ENCODE data around the gene ARFGAP3. TPM values are rescaled to one million over a fixed set of nuclear protein-coding genes. Genes with fewer than 3 reads are reported as not detected.
A peak's percentile ranks its signal among the peaks of the same experiment; 100 is the strongest.

The ARFGAP3 gene
- polyA plus RNA-seq, 1 of the 3 experiments (the other 2 are of a cell fraction) = 12.6 TPM

DNA sequence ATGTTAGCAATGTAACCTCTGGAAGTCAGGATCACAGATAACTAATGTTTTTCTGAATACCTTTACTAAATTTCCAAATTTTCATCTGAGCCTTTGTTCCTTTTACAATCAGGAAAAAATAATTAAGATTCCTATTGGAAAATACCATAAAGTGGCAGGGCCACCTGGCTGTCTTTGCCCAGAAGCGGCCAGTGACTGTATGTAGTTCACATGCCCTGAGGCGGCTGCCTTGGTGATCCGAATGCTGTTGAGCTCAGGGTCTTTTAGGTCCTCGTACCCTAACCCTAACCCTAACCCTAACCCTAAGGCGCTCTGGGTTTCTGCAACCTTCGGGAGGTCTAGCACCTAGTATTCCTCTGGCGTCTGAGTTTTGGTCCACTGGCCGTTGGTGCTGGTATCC is 8.5 kb upstream of the ARFGAP3 start:
- CTCF ChIA-PET = interaction anchor here (2.6 kb wide), 1 partner anchor 225 kb away, joined by 7 read pairs; no protein-coding TSS in a partner anchor
- POLR2A ChIA-PET = no interaction called here

More for the DNA sequence above, 8.5 kb upstream of the ARFGAP3 start:
- H3K9me3 ChIP-seq = no peaks in the 10 kb centered on the region
- H3K27ac ChIP-seq (ENCODE audit: low read depth in 2 of 2, low read length in 1 of 2) = peak overlapping the region in 1 of 2 experiments; percentile 95; a peak in 1 of 4 replicates
- no peaks in the 10 kb centered on the region for H4K20me1 ChIP-seq (ENCODE audit: insufficient read depth)
- WGBS (ENCODE audit: low lambda C conversion rate) = 99% methylated on average over 7 of the region's 8 CpGs
- H3K9ac ChIP-seq = no peak overlapping the region
- no peak overlapping the region for H3K4me2 ChIP-seq
- DNase-seq = no peak
- peaks cover 5% of the 10 kb centered on the region for H3F3A ChIP-seq (replicated peaks; ENCODE audit: insufficient read depth)
- peaks cover 0 to 2% of the 10 kb centered on the region in 2 experiments; a peak in 1 of 4 replicates for H3K4me1 ChIP-seq (ENCODE audit: control insufficient read depth in 1 of 2, insufficient read depth in 2 of 2, low read depth in 1 of 2, low read length in 1 of 2)
- H3K79me2 ChIP-seq (ENCODE audit: insufficient read depth) = no peaks in the 10 kb centered on the region
- no peak overlapping the region for H3K4me3 ChIP-seq (ENCODE audit: low read depth in 2 of 2, low read length in 1 of 2)
- H2AFZ ChIP-seq (ENCODE audit: low read depth) = no peak overlapping the region
- no peaks in the 10 kb centered on the region for H3K27me3 ChIP-seq (ENCODE audit: insufficient read depth)
- no peaks in the 10 kb centered on the region for H3K36me3 ChIP-seq (replicated peaks in 1 of 2; ENCODE audit: control insufficient read depth in 1 of 2, insufficient read depth in 2 of 2, low read length in 1 of 2)
- TF ChIP-seq JUND (IDR thresholded peaks at IDR 0.05) (no peak), GATA2 (CRISPR knock-in tag; IDR thresholded peaks at IDR 0.05) (no peak), SIN3A (IDR thresholded peaks at IDR 0.05; ENCODE audit: borderline replicate concordance, low read depth, low read length) (no peak), EZH2phosphoT487 (IDR thresholded peaks at IDR 0.05; ENCODE audit: borderline replicate concordance, low read depth) (no peak), USF1 (IDR thresholded peaks at IDR 0.05; ENCODE audit: borderline replicate concordance, low read depth) (no peak), MXI1 (IDR thresholded peaks at IDR 0.05; ENCODE audit: low read depth, low read length) (no peak), EP300 (IDR thresholded peaks at IDR 0.05; ENCODE audit: borderline replicate concordance in 1 of 2, low read depth in 1 of 2, low read length in 1 of 2) (no peak), FOXJ3 (CRISPR knock-in tag; IDR thresholded peaks at IDR 0.05) (no peak), FOXM1 (IDR thresholded peaks at IDR 0.05; ENCODE audit: low read depth) (no peak), CHD2 (IDR thresholded peaks at IDR 0.05; ENCODE audit: low read length, partially characterized antibody) (no peak), NRF1 (IDR thresholded peaks at IDR 0.05; ENCODE audit: low read depth, low read length) (no peak), RXRA (IDR thresholded peaks at IDR 0.05; ENCODE audit: borderline replicate concordance, low read depth) (no peak), IRF3 (IDR thresholded peaks at IDR 0.05; ENCODE audit: low read depth, low read length) (no peak), FOSL2 (IDR thresholded peaks at IDR 0.05; ENCODE audit: borderline replicate concordance, low read depth) (no peak)
- TF ChIP-seq, protein P1, sequence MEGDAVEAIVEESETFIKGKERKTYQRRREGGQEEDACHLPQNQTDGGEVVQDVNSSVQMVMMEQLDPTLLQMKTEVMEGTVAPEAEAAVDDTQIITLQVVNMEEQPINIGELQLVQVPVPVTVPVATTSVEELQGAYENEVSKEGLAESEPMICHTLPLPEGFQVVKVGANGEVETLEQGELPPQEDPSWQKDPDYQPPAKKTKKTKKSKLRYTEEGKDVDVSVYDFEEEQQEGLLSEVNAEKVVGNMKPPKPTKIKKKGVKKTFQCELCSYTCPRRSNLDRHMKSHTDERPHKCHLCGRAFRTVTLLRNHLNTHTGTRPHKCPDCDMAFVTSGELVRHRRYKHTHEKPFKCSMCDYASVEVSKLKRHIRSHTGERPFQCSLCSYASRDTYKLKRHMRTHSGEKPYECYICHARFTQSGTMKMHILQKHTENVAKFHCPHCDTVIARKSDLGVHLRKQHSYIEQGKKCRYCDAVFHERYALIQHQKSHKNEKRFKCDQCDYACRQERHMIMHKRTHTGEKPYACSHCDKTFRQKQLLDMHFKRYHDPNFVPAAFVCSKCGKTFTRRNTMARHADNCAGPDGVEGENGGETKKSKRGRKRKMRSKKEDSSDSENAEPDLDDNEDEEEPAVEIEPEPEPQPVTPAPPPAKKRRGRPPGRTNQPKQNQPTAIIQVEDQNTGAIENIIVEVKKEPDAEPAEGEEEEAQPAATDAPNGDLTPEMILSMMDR (IDR thresholded peaks at IDR 0.05) = no peak
- H3K9me2 ChIP-seq = no peaks in the 10 kb centered on the region

Data from SK-N-SH (cell line).